Islet of Langerhans (tissue), 1 donor: ENCODE measurements around the gene SWT1.
"Not testable (repeated sequence)": the region's sequence is repeated elsewhere in the genome, so short reads cannot be mapped to it uniquely, and the experiment has no call there.

Source experiments
- FAIRE-seq: peaks from one replicate; lab custom pipeline; 2011; peaks lifted over from hg19 to GRCh38; lab: Jason Lieb, UNC

SWT1 gene

DNA sequence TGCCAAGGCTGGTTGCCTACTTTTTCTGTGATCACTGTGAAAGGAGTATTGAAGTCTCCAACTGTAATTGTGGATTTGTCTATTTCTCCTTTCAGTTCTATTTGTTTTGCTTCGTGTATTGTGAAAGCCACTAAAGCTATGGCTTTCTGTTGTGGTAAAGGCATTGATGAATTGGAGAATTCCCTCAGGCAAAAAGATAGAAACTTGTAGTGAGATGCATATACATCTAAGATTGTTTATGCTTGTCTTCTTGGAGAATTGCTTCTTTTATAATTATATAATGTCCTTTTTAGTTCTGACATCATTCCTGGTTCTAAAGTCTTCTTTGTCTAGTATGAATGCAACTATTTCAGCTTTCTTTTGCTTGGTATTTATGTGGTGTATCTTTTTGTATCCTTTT, 36.8 kb downstream of the SWT1 start:
- FAIRE-seq = no peak

DNA sequence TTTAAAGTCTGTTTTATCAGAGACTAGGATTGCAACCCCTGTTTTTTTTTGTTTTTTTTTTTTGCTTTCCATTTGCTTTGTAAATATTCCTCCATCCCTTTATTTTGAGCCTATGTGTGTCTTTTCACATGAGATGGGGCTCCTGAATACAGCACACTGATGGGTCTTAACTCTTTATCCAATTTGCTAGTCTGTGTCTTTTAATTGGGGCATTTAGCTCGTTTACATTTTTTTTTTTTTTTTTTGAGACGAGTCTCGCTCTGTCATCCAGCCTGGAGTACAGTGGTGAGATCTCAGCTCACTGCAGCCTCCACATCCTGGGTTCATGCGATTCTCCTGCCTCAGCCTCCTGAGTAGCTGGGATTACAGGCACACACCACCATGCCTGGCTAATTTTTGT, 41.7 kb downstream of the SWT1 start:
- not testable (repeated sequence) for FAIRE-seq

DNA sequence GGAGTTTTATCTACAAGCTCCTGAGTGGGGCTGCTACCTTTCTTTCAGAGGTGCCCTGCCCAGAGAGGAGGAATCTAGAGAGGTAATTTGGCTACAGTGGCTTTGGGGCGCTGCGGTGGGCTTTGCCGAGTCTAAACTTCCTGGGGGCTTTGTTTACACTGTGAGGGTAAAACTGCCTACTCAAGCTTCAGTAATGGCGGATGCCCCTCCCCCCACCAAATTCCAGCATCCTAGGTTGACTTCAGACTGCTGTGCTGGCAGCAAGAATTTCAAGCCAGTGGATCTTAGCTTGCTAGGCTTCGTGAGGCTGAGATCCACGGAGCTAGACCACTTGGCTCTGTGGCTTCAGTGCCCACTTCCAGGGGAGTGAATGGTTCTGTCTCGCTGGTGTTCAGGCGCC, 43.9 kb downstream of the SWT1 start:
- FAIRE-seq = no peak

DNA sequence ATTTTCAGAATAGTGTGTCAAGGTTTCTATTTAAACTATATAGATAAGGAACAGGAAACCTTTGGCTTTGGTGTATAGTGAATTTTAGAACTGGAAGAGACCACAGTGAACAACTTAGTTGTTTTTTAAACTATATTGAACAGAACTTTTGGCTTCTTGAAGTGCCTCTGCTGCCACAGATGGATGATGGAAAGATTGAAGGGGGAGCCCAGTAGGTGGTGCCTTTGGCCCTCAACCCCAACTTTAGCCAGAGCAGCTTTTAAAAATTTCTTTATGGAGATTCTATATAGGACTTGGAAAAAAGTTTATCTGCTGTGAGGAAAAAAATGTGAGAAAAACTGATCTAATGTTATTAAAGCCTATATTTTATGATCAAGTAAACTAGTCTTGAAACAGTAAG, 50.2 kb downstream of the SWT1 start:
- no peak for FAIRE-seq

DNA sequence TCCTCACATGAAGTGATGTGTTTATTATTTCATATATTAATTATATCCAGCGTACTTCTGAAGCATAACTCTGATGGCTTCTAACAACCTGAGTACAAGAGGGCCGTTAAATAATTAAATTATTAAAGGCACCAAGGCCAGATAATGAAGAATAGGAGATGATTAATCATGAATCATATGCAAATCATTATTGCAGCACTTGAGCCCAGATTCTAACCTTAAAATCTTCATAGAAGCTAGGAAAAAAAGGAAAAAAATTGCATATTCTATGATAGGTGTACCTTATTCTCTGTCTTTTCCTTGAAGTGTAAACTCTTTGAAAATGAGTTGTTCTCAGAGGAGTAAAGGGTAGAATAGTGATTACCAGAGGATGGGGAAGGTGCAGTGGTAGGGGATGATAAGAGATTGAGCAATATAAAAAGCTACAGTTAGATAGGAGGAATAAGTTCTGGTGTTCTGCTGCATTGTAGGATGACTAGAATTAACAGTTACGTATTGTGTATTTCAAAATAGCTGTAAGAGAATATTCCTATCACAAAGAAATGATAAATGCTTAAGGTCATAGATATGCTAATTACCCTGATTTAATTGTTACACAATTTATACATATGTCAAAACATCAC, 51.1 kb downstream of the SWT1 start:
- FAIRE-seq = peak; percentile 74

DNA sequence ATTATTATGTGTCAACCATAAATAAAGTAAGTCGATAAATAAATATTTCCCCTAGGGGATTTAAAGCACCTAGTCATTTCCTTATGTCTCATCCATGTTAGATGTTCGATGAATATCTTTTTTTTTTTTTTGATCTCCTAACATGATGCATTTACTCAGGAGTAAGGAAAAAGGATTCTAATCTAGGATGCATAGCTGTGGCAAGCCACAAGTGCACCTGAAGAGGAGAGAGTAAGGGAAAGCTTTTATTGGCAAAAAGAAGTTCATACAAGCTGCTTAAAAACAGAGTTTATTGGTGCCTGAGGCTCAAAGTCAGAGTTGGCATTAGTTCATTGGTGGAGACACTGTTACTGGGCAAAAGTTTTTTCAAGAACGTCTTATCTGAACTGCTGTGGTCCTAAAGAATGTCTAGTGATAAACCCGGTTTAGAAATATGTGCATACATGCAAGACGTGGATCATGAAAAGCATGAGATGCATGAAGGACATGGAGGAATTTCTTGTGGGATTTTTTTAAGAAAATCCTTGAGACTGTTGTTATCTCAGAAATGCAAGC, 51.7 kb downstream of the SWT1 start:
- FAIRE-seq = no peak

DNA sequence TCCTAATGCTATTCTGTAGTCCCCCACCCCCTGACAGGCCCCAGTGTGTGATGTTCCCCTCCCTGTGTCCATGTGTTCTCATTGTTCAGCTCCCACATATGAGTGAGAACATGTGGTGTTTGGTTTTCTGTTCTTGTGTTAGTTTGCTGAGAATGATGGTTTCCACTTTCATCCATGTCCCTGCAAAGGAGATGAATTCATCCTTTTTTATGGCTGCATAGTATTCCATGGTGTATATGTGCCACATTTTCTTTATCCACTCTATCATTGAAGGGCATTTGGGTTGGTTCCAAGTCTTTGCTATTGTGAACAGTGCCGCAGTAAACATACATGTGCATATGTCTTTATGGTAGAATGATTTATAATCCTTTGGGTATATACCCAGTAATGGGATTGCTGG, 52.4 kb downstream of the SWT1 start:
- FAIRE-seq = not testable (repeated sequence)

DNA sequence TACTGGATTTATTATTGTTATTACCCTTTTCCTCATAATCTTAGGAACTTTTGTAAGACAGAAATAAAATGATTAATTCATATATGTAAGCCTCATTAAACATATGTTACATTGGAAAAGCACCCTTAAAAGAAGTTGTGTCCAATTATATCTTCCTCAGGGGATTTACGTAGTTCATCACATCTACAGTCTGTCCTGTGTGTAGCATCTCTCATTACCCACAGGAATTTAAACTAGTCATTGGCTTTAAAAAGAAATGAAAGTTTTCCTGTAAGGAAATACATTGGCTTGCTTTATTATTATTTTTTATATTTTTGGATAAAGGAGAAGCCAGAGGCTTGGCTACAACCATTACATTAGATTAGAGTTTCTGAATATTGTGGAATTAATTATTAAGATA, 56.1 kb downstream of the SWT1 start:
- no peak for FAIRE-seq

DNA sequence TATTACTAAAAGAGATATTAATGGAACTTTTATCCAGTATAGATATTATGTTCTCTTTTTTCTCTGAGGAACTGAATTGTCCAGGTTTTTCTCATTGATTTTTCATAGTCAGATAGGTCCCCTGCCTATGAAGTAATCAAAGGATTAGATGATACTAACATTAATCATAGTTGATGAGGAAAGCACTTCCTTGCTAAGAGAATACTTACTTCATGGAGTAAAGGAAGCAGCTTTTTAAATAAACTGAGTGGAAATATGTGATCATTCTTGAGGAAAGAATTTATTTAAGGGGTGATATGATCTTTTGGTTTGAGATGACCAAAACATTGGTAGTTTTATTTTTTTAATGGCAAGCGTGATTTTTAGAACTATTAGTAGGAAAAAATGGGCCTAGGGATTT, 58.9 kb downstream of the SWT1 start:
- FAIRE-seq = no peak

DNA sequence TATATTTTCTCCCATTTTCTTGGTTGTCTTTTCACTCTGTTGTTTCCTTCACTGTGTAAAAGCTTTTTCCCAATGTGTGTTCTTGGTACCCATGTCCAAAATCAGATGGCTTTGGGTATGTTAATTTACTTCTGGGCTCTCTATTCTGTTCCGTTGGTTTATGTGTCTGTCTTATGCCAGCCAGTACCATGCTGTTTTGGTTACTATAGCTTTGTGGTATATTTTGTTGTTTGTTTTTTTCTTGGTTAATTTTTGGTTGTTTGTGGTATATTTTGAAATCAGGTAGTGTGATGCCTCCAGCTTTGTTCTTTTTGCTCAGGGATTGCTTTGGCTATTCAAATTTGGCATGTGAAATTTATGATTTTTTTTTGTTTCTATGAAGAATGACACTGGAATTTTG, 67.2 kb downstream of the SWT1 start:
- FAIRE-seq = no peak

DNA sequence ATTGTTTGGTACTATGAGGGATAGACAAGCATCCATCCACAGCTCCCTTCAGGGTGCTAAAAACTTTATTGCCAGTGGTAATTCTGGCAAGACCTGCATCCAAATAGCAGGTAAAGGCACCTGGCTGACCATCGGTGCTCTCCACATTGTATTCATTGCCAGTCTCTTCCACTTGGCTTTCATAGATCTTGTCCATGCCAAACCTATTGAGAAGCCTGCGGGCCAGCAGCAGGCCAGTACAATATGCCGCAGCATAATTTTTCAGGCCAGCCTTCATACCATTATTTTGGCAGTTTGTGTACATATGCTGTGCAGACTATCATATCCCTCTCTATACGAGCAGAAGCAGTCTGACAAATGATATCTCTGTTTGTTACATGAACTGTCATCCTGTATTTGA, 70.2 kb downstream of the SWT1 start:
- no peak for FAIRE-seq

DNA sequence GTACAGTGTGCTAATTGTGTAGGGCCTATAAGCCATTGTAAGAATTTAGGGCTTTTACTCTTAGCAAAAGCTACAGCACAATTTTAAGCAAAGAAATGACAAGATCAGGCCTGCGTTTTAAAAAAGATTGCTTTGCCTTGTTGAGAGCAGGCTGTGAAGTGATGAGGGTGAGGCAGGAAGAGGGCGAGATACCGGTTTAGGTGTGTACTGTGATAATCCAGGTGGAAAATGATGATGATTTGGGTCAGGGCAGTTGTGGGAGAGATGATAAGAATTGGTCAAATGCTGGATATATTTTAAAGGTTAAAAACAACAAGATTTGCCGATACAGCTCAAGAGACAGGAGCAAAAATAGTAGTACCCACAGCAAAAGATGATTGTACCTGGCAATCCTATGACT, 72.0 kb downstream of the SWT1 start:
- no peak for FAIRE-seq

DNA sequence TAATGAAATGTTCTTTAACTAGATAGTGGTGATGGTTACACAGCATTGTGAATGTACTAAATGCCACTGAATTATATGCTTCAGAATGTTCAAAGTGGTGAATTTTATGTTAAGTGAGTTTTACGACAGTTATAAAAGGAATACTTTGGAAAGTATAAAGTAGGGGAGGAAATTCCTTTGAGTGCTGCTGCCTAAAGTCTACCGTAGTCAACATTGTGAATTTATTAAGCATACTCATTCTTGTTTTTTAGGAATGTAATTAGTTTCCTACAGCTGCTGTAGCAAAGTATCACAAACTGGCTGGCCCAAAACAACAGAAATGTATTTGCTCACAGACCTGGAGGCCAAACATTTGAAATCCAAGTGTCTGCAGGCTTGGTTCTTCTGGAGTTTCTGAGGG, 73.0 kb downstream of the SWT1 start:
- FAIRE-seq = no peak

DNA sequence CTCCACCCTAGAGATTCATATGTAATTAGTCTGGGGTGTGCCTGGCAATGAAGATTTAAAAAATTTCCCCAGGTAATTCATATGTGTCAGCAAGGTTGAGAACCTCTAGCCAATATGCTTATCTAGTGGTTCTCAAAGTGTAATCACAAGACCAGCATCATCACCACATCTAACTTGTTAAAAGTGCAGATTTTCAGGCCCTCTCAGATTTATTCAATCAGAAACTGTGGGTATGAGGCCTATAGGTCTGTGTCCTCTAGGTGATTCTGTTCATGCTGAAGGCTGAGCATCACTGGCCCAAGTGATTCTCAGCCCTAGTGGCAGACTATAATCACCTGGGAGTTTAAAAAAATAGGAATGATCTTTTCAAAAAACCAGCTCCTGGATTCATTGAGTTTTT, 75.9 kb downstream of the SWT1 start:
- no peak for FAIRE-seq

DNA sequence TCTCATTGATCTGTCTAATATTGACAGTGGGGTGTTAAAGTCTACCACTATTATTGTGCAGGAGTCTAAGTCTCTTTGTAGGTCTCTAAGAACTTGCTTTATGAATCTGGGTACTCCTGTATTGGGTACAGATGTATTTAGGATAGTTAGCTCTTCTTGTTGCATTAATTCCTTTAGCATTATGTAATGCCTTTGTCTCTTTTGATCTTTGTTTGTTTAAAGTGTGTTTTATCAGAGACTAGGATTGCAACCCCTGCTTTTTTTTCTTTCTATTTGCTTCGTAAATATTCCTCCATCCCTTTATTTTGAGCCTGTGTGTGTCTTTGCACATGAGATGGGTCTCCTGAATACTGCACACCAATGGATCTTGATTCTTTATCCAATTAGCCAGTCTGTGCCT, 77.2 kb downstream of the SWT1 start:
- not testable (repeated sequence) for FAIRE-seq

DNA sequence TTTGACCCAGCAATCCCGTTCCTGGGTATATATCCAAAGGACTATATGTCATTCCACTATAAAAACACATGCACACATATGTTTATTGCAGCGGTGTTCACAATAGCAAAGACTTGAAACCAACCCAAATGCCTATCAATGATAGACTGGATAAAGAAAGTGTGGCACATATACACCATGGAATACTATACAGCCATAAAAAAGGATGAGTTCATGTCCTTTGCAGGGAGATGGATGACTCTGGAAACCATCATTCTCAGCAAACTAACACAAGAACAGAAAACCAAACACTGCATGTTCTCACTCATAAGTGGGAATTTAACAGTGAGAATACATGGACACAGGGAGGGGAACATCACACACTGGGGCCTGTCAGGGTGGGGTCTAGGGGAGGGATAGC, 80.2 kb downstream of the SWT1 start:
- not testable (repeated sequence) for FAIRE-seq

DNA sequence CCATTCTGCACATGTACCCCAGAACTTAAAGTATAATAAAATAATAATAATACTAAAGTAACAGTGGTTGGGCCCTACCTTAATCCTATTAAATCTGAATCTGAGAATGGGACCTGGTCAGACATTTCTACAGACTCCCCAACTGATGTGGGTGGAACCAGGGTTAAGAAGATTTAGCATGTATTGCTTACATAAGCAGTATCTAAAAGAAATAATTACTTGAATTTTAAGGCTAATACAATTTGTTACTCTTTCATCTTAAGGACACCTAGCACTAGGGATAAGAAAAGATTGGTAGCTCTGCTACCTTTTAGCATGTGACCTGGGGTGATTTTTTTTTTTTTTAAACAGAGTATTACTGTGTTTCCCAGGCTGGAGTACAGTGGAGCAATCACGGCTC, 80.7 kb downstream of the SWT1 start:
- no peak for FAIRE-seq

DNA sequence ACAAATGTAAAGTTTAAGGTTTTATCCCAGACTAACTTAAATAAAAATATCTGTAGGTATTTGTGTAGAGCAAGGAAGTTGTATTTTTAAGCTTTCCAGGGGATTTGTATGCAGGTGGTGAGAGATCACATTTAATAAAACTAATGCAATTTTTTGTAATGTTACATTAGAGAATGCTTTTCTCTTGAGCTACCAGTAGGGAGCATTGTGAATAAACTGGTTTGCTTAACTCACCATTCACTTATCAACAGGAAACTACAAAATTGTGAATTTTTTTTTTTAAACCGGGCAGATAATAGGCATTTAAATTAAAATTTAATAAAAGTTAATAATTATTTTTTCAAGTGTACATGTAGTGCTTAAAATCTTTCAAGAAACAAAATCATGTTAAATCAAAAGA, 81.5 kb downstream of the SWT1 start:
- peak; percentile 70 for FAIRE-seq

DNA sequence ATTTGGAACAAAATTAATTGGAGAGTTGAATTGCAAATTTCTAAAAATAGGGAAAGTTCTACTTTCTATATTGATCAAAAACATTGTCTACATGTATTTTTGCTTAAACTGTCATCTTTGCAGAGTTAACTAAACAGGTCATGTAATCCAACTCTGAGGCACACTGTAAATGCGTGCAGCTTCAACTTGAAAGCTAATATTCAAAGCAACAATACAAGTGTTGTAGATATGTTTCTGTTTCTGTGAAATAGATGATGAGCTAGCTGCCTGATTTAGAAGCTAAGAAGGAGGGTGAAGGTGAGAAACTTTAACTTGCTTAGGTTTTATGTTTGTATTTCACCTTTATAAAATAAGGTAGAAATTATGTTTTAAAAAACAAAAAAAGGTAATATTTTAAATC, 82.9 kb downstream of the SWT1 start:
- FAIRE-seq = no peak

DNA sequence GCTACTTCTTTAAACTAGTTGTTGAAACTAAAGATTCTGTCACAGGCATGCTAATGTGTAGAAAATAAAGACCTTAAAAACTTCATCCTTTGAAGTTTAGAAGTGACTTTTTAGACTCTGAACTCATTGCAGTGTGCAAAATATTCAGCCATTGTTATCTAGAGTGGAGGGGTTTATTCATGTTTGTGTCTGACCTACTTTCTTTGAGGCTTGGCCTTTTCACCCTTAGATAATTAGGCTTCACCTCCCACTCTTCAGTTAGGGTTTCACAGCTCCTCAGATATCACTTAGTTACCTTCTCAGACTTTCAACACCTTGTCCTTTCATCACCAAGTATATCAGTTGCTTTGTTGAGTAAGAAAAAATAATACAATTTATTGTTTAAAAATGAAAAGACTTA, 84.2 kb downstream of the SWT1 start:
- FAIRE-seq = no peak

DNA sequence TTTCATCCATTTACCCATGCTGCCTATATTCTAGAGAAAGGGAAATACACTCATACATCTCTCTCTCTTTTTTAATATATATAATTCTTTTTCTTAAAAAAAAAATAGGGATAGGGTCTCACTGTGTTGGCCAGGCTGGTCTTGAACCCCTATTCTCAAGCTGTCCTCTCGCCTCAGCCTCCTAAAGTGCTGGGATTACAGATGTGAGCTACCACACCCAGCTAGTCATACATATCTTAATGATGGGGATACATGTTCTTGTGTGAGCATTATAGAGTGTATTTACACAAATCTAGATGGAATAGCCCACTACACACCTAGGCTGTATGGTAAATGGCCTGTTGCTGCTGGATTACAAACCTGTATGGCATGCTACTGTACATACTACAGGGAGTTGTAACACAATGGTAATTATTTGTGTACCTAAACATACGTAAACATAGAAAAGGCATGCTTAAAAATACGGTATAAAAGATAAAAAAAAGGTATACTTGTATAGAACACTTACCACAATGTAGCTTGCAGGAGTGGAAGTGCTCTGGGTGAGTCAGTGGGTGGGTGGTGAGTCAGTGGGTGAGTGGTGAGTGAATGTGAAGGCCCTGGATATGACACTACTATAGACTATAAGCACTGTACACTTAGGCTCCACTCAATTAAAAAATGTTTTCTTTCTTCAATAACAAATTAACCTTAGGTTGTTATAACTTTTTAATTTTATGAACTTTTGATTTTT, 87.2 kb downstream of the SWT1 start:
- no peak for FAIRE-seq

DNA sequence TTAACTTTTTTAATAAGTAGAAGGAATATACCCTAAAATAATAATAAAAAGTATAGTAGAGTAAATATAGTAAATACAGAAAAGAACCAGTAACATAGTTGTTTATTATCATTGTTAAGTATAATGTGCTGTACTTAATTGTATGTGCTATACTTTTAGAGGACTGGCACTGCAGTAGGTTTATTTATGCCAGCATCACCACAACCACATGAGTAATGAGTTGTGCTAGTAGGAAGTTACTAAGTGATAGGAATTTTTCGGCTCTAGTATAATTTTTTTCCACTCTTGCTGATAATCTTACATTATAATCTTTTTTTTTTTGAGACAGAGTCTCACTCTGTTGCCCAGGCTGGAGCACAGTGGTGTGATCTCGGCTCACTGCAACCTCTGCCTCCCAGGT, 88.5 kb downstream of the SWT1 start:
- FAIRE-seq = no peak

DNA sequence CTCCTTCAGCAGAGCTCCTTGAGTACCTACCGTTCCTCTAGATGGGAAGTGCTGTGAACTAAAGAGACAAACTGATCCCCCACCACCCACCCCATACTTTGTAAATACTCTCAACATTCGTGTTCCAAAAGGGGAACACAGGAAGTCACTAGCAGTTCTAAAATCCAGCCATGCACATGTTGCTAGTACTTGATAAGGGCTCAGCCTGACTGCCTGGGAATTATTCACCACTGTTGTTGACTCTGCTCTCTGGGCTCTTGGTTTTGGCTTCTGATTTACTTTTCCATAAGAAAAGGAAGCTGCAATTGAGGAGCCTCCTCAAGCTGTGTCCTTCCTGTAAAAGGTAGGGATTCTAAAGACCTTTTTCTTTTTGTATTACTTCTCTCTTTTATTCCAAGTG, 92.6 kb downstream of the SWT1 start:
- no peak for FAIRE-seq

DNA sequence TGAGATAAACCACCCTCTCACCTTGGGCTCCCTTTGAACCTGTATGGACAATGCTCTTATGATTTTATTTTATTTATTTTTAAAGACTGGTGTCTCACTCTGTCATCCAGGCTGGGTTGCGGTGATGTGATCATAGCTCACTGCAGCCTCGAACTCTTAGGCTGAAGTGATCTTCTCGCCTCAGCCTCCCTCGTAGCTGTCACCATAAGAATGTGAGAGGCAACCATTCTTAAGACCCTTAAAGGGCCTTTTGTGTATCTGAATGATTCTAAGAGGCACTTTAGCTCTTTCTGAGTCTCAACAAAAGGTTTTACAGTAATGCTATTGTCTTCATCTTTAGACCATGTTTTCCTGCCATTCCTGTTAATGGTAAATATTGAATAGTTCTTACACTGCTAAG, 93.1 kb downstream of the SWT1 start:
- no peak for FAIRE-seq
